GM18909 (cell line): ENCODE measurements around the gene ZNF71.
"Not testable (repeated sequence)": the region's sequence is repeated elsewhere in the genome, so short reads cannot be mapped to it uniquely, and the experiment has no call there.

ENCODE experiments used
- ATAC-seq: cut with Tn5 transposase; IDR thresholded peaks from one replicate; pipeline ENCODE4 v1.9.1; 2021; ENCODE audit warnings: mild to moderate bottlenecking; ENCODE audit not compliant: unreplicated experiment, poor library complexity

The ZNF71 gene

GRCh38 chr19:56619121-56619520 lies 24.0 kb downstream of the ZNF71 start:
- ATAC-seq: no peak

GRCh38 chr19:56622374-56622773 lies 27.3 kb downstream of the ZNF71 start:
- ATAC-seq: no peak

DNA sequence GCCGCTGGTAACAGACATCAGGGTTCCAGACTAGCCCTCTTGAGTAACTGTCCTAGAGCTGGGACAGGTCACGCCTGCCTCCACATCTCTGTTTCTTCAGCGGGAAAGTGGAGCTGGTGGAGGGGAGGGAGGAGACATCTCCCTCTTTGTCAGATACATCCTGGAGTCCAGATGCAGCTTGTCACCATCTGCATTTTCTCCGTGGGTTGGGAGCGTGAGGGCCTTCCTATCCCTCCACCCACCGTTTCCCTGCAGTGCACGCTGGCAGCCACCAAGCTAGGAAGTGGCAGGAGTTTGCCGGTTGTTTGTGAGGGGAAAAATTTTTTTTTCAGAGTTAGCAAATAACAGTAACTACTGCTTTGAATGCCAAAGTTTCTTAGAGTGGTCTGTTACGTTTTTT lies 27.9 kb downstream of the ZNF71 start:
- ATAC-seq: no peak

GRCh38 chr19:56625708-56626107 lies 30.6 kb downstream of the ZNF71 start:
- no peak for ATAC-seq

- ATAC-seq: no peak
Measured at GRCh38 chr19:56633021-56633420, 37.9 kb downstream of the ZNF71 start.

DNA sequence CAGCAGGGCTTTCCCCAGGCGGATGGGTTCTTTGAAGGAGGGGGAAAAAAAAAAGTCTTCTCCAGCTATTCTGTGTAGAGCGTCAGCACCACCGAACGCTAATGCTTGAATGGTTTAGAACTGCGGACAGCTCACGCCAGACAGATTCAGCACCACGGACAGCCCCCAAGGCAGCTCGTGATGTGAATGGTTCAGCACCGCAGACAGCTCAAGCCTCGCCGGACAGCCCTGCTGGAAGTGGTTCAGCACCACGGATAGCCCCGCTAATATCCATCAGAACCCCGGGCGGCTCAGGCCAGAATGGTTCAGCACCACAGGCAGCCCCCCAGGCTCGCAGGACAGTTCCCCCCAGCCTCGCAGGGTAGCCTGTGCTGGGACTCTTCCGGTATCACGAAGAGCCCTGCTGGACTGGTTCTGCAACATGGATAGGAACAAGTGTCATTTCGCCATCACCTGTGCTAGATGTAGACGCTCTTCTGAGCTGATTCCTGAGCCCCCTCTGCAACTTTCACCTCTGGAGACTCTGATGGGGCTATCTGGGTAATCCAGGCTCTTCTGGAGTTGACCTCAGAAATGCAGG lies 43.0 kb downstream of the ZNF71 start:
- ATAC-seq: no peak

DNA sequence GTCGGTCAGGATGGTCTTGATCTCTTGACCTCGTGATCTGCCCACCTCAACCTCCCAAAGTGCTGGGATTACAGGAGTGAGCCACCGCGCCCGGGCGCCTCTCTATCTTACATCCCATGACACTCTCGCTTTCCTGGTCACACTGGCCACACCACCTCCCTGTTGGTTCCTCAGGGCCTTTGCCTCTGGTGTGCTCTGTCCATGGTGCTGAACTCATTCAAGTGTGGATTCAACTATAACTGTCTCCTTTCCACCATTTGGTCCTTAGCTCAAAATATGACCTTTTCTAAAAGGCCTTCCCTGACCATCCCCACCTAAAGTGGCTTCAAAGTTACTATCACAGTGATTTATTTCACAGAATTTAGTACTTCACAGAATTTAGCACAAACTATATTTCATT lies 44.1 kb downstream of the ZNF71 start:
- no peak for ATAC-seq

GRCh38 chr19:56642711-56643459 lies 47.8 kb downstream of the ZNF71 start, which contains the start of gene SMIM17:
TSS of gene SMIM17 (plus strand) at chr19:56643159. CDS start at chr19:56645668, 2,509 bp downstream.
- no peak for ATAC-seq

- no peak for ATAC-seq
Measured at GRCh38 chr19:56643460-56643955, 48.4 kb downstream of the ZNF71 start.

DNA sequence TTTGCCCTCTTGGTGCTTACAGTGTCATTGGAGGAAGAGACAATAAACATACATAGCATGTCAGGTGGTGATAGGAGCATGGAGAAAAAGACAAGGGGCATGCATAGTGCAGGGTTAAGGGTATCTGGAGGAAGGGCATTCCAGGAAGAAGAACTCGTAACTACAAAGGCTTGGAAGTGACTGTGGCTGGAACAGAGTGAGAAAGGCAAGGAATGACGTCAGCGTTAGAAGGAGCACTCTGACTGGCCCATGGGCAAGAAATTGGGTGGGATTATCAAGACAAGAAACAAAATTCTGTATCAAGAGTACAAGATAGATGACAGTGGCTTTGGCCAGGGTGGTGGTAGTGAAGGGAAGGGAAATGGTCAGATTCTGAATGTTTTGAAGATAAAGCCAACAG lies 59.0 kb downstream of the ZNF71 start:
- ATAC-seq: no peak

GRCh38 chr19:56660381-56661107 lies 65.4 kb downstream of the ZNF71 start:
- no peak for ATAC-seq

DNA sequence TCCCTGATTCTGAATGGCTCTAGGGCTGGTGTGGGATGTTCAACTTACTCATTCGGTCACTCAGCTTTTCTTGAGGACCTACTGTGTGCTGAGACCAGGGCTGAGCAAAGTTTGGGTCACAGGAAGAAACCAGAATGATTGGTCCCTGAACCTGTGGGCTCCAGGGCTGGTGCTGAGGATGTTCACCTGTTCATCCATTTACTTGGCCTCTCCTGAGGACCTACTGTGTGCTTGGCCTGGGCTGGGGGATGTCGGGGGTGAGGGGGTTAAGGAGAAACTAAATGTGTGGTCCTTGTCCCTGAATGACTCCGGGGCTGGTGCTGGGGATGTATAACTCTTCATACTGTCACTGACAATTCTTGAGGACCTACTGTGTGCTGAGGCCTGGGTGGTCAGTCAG lies 66.1 kb downstream of the ZNF71 start:
- no peak for ATAC-seq

DNA sequence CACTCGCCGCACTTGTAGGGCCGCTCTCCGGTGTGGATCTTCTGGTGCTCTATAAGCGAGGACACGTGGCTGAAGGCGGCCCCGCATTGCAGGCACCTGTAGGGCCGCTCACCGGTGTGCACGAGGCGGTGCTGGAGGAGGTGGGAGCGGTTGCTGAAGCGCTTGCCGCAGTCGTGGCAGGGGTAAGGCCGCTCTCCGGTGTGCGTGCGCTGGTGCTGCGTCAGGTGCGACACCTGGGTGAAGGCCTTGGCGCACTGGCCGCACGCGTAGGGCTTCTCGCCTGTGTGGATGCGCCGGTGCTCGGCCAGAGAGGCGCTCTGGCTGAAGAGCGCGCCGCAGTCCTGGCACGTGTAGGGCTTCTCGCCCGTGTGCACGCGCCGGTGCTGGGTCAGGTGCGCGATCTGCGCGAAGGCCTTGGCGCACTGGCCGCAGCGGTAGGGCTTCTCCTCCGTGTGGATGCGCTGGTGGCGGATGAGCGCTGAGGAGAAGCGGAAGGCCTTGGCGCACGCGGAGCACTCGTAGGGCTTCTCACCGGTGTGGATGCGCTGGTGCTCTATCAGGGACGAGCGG lies 68.9 kb downstream of the ZNF71 start:
- ATAC-seq: no peak

DNA sequence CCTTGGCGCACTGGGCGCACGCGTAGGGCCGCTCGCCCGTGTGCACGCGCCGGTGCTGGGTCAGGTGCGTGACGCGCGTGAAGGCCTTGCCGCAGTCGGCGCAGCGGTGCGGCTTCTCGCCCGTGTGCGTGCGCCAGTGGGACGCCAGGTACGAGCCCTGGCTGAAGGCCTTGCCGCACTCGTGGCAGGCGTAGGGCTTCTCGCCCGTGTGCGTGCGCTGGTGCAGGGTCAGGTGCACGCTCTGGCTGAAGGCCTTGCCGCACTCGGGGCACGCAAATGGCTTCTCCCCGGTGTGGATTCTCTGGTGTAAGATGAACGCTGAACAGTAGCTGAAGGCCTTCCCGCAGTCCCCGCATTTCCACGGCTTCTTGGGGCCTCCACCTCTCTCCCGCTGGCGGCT lies 69.4 kb downstream of the ZNF71 start:
- no peak for ATAC-seq

DNA sequence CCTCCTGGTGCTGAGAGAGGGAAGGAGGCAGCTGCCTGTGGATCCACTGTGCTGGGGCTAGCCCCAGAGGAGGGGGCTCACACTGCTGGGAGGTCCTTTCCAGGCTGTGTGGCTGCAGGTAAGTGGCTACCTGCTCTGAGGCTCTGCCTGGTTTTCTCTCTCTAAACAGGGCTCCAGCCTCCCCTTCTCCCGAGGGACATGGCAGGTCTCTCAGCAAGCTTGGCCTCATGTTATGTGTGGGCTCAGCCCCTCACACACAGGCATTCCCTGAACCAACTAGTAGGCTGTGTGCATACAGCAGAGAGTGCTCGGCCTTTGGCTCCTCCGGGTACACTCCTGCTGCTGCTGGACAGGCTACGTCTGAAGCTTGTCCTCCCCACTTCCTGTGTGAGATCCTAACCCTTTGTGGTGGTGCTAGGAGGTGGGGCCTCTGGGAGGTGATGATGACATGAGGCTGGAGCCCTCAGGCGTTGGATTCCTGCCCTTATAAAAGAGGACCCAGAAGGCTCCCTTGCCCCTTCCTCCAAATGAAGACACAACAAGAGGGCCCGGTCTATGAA lies 72.3 kb downstream of the ZNF71 start:
- ATAC-seq: no peak

DNA sequence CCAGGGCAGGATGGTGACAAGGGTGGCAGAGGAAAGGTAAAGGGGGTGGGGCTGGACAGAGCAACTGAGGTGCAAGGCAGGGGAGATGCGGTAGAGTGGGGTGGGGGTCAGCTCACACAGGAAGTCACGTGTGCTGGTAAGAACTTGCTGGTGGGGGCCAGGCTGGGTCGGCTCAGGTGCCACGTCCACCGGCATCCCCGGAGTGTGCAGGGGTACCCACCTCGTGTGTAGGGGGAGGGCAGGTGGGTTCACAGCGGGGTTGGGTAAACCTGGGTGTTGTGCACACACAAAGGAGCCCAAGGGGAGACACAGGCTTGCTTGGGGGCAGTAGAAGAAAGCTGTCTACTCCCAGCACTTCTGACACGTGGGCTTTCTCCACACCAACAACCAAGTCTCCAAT lies 73.6 kb downstream of the ZNF71 start:
- ATAC-seq: no peak

DNA sequence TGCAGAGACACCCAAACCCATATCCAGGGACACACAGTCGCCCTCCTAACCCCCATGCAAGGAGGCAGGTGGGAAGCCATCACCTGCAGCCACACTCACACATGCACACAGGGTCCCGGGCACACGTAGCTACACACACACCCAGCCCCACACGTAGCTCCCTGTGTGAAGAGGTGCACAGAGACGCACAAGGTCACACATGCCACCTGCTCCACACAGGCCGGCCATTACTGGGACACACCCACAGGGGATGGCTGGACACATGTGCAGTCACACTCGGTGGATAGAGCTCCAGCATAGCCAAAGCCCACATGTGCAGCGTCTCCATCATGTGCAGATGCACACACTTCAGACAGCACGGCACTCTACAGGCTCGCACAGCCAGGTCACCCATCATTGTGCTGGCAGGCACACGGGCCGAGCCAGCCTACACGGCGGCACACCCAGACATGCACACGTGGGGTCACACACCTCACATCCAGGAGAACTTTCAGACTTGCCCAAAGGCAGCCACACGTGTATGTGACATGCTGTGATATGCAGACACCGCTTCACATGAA lies 75.4 kb downstream of the ZNF71 start:
- no peak for ATAC-seq

DNA sequence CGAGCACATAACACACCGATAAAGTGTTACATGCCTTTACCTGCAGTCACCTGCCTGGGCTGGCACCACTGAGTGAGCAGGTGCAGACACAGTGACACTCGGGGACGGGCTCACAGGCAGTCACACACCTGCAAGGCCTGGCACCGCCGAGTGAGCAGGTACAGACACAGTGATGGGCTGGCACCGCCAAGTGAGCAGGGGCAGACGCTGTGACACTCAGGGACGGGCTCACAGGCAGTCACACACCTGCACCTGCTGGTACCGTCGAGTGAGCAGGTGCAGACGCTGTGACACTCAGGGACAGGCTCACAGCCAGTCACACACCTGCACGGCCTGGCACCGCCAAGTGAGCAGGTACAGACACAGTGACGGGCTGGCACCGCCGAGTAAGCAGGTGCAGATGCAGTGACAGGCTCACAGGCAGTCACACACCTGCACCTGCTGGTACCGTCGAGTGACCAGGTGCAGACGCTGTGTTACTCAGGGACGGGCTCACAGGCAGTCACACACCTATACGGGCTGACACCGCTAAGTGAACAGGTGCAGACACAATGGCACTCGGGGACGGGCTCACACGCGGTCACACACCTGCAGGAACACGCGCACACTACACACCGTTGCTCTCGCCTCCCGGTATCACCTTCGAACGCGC lies 76.0 kb downstream of the ZNF71 start:
- no peak for ATAC-seq

- no peak for ATAC-seq
Measured at GRCh38 chr19:56671613-56671994, 76.5 kb downstream of the ZNF71 start, which contains the start of gene ZNF835. TSS of gene ZNF835 (minus strand) at chr19:56671757. CDS start at chr19:56665198, 6,559 bp downstream.

DNA sequence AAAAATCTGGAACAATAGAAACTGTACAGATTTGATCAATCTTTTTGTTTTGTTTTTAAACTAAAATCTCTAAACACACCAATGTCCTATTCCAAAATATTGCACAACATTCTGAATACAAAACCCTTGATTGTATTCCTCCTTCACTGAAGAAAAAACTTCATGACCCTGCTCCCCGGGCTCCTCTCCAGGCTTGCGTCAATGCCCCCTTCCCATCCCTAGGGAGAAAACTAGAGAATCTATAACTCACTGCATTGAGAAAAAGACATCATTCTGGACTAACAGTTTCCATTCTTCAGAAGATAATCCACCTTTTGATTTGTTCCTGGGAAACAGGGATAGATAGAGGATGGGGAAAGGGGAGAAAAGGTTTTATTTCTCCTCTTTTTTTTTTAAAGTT lies 77.5 kb downstream of the ZNF71 start:
- not testable (repeated sequence) for ATAC-seq
